CD4-positive, alpha-beta T cell treated with Interleukin-15 for 1 hour (primary cell): ENCODE measurements around the gene MBOAT1.
A peak's percentile ranks its signal among the peaks of the same experiment; 100 is the strongest.
"Not testable (repeated sequence)": the region's sequence is repeated elsewhere in the genome, so short reads cannot be mapped to it uniquely, and the experiment has no call there.

Experiments used
- DNase-seq: peaks from one replicate; pipeline ENCODE4 v3.0.0-alpha.2; 2020

Gene MBOAT1

GRCh38 chr6:20202324-20202658 is 10.0 kb downstream of the MBOAT1 start:
- no peak for DNase-seq

DNA sequence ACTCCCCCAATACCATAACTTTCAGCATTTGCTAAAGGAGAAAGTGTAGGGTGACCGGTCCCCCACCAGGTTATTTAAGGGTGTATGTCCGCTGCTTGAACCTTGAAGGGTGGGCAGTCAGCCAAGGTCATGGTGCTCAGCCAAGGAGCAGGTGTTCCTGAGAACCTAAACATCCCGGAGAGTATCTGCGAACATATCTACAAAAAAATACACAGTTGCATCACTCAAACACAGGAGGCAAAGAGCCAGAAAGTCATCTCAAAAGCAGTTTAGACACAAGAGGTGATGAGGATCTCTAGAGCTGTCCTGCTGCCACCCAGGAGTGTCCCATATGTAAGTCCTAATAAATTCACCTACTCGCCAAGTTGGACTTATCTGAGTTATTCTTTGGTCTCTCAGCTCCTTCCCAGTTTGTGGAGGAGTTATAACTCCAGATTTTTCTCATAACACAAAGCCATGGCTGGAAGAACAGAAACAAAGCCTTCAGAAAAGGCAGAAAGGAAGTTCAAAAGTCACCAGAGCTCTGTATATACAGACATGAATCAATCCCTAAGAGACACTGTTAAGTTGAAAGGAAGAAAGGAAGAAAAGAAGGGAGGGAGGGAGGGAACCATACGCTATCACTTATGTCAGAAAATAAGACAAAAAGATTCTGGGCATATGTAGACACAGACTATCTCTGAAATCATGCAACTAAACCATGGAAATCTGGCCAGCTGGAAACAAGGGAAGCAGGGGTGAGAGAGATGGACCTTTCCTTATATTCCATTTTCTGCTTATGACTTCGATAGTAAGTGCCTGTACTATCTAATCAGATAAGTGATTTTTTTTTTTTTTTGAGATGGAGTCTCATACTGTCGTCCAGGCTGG is 11.3 kb downstream of the MBOAT1 start:
- no peak for DNase-seq

DNA sequence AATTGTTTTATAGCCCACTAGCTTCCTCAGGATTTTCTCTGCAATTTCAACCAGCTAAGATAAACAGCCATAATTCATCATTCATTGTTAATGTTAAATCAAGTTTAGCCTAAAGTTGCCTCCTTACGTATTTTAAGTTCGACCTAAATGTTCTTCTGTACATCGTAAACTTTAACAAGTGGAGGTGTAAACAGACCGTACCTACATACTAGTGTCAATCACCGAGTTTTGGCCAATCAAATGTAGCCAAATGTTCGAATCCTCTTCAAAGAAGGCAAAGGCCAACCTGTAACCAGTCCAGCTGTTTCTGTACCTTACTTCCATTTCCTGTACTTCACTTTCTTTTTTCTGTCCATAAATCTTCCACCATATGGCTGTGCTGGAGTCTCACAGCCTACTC is 13.5 kb downstream of the MBOAT1 start:
- no peak for DNase-seq

- no peak for DNase-seq
These were observed 14.0 kb downstream of the MBOAT1 start for GRCh38 chr6:20198156-20198774.

DNA sequence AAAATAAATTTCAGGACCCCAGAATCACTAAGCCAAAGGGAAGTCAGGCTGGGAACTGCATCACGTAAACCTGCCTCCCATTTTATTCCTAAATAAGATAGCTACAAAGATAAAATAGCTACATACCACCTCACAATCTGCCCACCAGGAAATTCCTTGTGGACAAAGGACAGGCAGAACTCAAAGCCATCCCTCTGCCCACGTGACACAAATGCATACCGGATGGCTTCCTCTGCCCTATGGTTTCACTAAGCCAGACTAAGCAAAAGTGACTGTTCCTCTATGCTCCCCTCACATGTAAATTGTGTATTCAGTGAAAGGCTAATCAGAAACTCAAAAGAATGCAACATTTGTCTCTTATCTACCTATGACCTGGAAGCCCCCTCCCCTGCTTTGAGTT is 15.0 kb downstream of the MBOAT1 start:
- DNase-seq = no peak

GRCh38 chr6:20192625-20193024 is 19.6 kb downstream of the MBOAT1 start:
- DNase-seq = no peak

DNA sequence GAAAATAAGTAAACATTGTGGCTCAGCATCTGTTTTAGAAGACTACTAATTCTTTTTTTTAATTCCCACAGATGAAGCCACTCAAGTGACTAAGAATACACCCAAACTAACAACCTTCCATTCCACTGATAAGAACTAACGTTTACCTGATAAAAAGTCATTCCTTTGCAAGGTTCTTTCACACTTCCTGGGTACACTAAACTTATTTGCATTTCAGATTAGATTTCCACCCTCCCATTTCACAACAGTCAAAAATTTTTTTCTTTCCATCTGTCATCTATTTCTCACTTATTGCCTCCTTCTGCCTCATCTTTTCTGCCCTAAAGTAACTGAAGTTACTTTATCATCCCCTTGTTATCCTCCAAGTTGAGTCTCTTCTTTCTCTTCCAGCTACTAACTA is 20.3 kb downstream of the MBOAT1 start:
- no peak for DNase-seq

GRCh38 chr6:20188630-20189075 is 23.6 kb downstream of the MBOAT1 start:
- no peak for DNase-seq

GRCh38 chr6:20186981-20187380 is 25.3 kb downstream of the MBOAT1 start:
- DNase-seq = no peak

- no peak for DNase-seq
These were observed 28.6 kb downstream of the MBOAT1 start for GRCh38 chr6:20183706-20184105.

GRCh38 chr6:20182926-20183521 is 29.2 kb downstream of the MBOAT1 start:
- DNase-seq = no peak

DNA sequence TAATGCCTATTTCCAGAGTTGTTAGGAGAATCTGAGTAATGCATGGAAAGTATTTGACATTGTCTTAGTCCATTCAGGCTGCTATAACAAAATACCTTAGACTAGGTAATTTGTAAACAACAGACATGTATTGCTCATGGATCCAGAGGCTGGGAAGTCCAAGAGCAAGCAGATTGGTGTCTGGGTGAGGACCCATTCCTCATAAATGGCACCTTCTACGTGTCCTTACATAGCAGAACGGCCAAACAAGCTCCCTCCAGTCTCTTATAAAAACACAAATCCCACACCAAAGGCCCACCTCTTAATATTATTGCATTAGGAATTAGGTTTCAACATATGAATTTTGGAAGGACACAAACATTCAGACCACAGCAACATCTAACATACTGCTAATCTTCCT is 30.2 kb downstream of the MBOAT1 start:
- no peak for DNase-seq

DNA sequence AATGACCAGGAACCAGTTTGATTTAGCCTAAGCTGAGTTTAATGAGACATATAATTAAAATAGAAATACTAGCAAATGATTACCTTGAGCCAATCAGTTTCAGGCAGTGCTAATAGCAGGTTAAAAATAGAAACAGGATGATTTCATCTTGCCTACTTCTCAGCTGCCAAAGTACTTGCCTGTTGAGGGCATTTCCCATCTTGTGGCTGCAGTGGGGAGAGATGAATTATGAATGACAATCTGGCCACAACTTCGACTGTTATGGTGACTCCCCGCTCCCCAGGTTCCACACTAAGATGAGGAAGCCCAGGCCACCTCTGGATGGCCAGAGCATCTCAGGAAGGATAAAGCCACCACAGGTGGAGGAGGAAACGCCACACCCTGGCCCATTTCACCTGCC is 31.3 kb downstream of the MBOAT1 start:
- no peak for DNase-seq

DNA sequence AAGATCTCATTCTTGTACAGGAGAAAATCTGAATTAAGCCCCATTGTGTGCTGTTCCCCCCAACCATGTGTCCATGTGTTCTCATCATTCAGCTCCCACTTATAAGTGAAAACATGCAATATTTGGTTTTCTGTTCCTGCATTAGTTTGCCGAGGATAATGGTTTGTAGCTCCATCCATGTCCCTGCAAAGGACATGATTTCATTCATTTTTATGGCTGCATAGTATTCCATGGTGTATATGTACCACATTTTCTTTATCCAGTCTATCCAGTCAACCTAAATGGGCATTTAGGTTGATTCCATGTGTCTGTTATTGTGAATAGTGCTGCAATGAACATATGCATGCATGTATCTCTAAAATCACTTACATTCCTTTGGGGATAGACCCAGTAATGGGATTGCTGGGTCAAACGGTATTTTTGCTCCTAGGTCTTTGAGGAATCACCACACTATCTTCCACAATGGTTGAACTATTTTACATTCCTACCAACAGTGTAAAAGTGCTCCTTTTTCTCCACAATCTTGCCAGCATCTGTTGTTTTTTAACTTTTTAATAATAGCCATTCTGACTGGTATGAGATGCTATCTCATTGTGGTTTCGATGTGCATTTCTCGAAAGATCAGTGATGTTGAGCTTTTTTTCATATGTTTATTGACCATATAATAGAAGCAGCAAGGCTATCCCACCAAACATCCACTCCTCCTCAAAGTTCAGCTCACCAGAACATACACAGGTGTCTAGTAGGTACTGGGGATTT is 32.8 kb downstream of the MBOAT1 start:
- not testable (repeated sequence) for DNase-seq

DNA sequence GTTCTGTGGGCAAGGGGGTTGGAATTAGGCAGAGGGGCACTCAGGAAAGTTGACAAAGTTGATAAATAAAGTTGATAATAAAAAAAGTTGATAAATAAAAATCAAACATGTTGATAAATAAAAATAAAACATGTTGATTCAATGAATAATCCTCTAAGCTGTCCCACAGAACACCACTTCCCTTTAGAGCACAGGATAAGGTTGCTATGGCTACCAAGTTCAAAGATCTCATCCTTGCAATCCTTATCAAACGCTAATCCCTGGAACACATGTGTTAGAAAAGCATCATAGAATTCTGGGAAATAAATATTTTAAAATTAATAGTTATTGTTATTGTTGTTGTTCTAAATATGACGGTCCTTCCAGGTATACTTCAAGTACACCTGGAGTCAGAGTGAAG is 33.9 kb downstream of the MBOAT1 start:
- no peak for DNase-seq

GRCh38 chr6:20175810-20176410 is 36.4 kb downstream of the MBOAT1 start:
- no peak for DNase-seq

GRCh38 chr6:20173833-20174792 is 38.2 kb downstream of the MBOAT1 start:
- no peak for DNase-seq

DNA sequence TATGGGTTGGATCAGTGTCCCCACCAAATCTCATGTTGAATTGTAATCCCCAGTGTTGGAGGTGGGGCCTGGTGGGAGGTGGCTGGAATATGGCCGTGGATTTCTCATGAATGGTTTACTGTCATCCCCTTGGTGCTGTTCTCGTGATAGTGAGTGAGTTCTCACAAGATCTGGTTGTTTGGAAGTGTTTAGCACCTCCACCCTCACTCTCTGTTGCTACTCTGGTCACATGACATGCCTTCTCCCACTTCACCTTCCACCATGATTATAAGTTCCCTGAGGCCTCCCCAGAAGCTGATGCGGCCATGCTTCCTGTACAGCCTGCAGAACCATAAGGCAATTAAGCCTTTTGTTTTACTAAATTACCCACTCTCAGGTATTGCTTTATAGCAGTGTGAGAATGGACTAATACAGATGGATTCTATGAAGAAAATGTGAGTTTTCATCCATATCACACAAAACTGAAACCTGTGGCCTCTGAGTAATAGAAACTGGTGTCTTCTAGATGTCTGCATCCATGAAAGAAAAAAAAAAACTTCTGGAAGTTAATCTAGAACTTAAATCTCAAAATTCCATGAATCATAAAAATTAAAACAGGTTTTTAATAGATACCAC is 39.3 kb downstream of the MBOAT1 start:
- DNase-seq = no peak

DNA sequence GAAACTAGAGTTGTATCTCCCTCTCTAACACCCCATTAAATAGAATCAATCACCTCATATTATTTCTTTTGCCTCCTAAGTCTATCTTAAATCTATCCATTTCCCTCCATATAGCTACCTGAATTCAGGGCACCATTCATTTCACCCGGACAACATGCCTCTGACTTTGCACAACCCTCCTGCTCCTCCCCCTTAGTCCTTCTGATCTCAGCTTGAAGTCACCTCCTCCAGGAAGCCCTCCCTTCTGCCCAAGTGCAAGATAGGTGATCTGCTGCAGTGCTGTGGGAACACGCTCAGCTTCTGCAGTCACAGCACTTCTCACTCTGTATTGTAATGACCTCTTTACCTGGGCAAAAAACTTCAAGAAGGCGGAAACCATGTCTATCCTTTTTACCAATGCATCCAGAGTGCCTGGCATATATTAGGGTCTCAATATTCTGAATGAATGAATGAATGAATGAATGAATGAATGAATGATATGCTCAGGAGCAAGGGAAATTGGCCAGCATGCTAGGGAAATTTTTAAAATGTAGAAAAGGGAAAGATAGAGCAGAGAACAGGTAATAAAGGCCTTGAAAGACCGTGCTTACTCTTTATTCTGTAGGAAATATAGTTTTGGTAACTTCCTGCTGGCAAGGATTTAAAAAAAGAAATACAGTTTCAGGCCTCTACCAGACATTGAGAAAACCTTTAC is 41.7 kb downstream of the MBOAT1 start:
- no peak for DNase-seq

DNA sequence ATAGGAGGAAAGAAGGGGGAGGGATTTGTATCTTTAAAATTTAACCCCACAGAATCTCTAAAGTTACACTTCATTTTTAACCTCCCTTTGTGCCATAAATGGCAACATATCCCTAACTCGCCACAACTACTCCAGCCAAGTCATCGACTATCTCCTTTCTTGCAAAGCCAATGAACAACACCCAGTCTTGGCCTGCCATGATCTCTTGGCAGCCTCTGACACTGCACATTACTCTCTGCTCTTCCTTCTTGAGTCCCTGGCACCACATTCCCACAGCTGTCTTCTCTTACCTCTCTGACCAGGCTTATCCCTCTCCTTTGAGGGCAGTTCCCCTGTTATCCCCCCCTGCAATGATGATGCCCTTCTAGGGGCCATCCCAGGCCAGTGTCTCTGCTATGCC is 42.5 kb downstream of the MBOAT1 start:
- no peak for DNase-seq

GRCh38 chr6:20169119-20169557 is 43.1 kb downstream of the MBOAT1 start:
- peak; percentile 36 for DNase-seq
